ENCODE measurements around the gene TNS1.

The TNS1 gene

GRCh38 chr2:217827430-217828201 lies 175.2 kb downstream of the TNS1 start:
- peaks cover 37% of the 10 kb centered on the region for H3K36me3 ChIP-seq (ENCODE audit: insufficient read depth, low read length)
- no peak overlapping the region for H3K4me3 ChIP-seq (ENCODE audit: low read length)

GRCh38 chr2:217826991-217827390 lies 175.8 kb downstream of the TNS1 start:
- Histone ChIP-seq H3K4me1 (ENCODE audit: control insufficient read depth, insufficient read depth, low read length) (peaks cover 35% of the 10 kb centered on the region), H3K9me3 (replicated peaks; ENCODE audit: low read length) (no peaks in the 10 kb centered on the region), H3K4me2 (ENCODE audit: low read length) (peak overlapping the region; percentile 4), H3K9ac (ENCODE audit: low read depth, low read length) (peak overlapping the region; percentile 41), H3K4me3 (ENCODE audit: low read length) (no peak overlapping the region), H3K27me3 (ENCODE audit: control insufficient read depth, insufficient read depth, low read length) (no peaks in the 10 kb centered on the region), H3K36me3 (ENCODE audit: insufficient read depth, low read length) (peaks cover 32% of the 10 kb centered on the region)

More at GRCh38 chr2:217827430-217828201, 175.2 kb downstream of the TNS1 start:
- no peaks in the 10 kb centered on the region for H3K9me3 ChIP-seq (replicated peaks; ENCODE audit: low read length)
- peaks cover 30% of the 10 kb centered on the region for H3K4me1 ChIP-seq (ENCODE audit: control insufficient read depth, insufficient read depth, low read length)
- peak overlapping the region; percentile 4 for H3K4me2 ChIP-seq (ENCODE audit: low read length)
- H3K9ac ChIP-seq (ENCODE audit: low read depth, low read length): peak overlapping the region; percentile 41
- H3K27me3 ChIP-seq (ENCODE audit: control insufficient read depth, insufficient read depth, low read length): no peaks in the 10 kb centered on the region

DNA sequence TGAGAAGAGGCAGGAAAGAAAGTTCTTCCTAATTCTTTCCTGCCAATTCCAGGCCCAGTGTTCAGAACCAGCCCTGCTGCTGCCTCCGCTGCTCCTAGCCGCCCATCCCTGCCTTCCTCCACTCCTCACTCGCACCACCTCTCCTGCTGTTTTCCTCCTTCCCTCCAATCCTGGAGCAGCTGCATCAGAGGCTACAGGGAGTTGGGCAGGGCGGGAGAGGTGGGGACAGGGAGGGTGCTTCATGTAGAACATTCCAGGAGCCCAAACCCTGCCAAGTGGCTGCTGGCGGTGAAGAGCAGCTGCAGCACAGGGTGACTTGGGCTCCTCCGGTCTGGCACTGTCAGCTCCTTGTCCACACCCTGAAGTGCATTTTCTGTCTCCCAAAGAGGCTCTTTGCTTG lies 176.3 kb downstream of the TNS1 start:
- Histone ChIP-seq H3K9me3 (replicated peaks; ENCODE audit: low read length) (no peaks in the 10 kb centered on the region), H3K4me2 (ENCODE audit: low read length) (peak overlapping the region; percentile 4), H3K9ac (ENCODE audit: low read depth, low read length) (peak overlapping the region; percentile 41), H3K4me3 (ENCODE audit: low read length) (no peak overlapping the region), H3K27me3 (ENCODE audit: control insufficient read depth, insufficient read depth, low read length) (no peaks in the 10 kb centered on the region), H3K36me3 (ENCODE audit: insufficient read depth, low read length) (peaks cover 30% of the 10 kb centered on the region), H3K4me1 (ENCODE audit: control insufficient read depth, insufficient read depth, low read length) (peaks cover 37% of the 10 kb centered on the region)

GRCh38 chr2:217825469-217826235 lies 177.1 kb downstream of the TNS1 start:
- Histone ChIP-seq H3K4me3 (ENCODE audit: low read length) (no peak overlapping the region), H3K4me1 (ENCODE audit: control insufficient read depth, insufficient read depth, low read length) (peaks cover 37% of the 10 kb centered on the region), H3K27me3 (ENCODE audit: control insufficient read depth, insufficient read depth, low read length) (no peaks in the 10 kb centered on the region), H3K4me2 (ENCODE audit: low read length) (no peak overlapping the region), H3K9me3 (replicated peaks; ENCODE audit: low read length) (no peaks in the 10 kb centered on the region), H3K36me3 (ENCODE audit: insufficient read depth, low read length) (peaks cover 25% of the 10 kb centered on the region), H3K9ac (ENCODE audit: low read depth, low read length) (peak overlapping the region; percentile 41)

DNA sequence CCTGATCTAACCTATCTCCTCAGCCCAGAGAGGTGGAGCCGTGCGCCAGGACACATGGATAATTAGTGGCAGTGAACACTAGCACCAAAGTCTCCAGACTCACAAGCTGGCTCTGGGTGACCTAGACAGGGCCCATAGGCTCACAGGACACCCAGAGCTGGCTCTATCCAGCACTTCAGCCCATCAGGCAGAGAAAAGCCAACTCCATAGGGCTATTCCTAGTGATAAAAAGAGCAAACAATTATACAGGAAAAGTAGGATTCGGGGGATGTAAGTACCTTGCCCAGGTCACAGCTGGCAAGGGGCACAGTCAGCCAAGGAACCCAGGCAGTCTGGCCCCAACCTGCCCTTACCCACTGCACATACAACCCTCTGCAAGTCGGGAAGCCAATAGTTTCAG lies 178.6 kb downstream of the TNS1 start:
- Histone ChIP-seq H3K9ac (ENCODE audit: low read depth, low read length) (no peak overlapping the region), H3K4me1 (ENCODE audit: control insufficient read depth, insufficient read depth, low read length) (peaks cover 37% of the 10 kb centered on the region), H3K4me3 (ENCODE audit: low read length) (no peak overlapping the region), H3K27me3 (ENCODE audit: control insufficient read depth, insufficient read depth, low read length) (no peaks in the 10 kb centered on the region), H3K36me3 (ENCODE audit: insufficient read depth, low read length) (peaks cover 19% of the 10 kb centered on the region), H3K9me3 (replicated peaks; ENCODE audit: low read length) (no peaks in the 10 kb centered on the region), H3K4me2 (ENCODE audit: low read length) (no peak overlapping the region)

DNA sequence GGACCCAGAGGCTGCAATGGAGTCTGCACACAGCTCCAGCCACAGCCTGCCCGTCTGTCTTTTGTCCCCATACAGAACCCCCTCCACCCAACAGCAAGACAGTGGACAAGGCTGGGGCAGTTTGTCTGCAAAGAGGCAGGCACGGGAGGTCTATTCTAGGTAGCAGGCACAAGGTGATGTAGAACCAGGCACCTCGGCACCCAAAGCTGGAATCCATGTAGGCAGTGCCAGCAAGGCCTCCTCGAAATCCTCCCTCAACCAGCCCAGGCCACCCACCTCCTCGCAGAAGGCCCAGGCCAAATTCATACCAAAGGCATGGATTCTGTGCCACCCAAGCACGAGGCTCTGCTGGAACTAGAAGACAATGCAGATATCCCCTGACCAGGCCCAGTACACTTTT lies 179.2 kb downstream of the TNS1 start:
- no peak overlapping the region for H3K4me2 ChIP-seq (ENCODE audit: low read length)
- H3K9ac ChIP-seq (ENCODE audit: low read depth, low read length): no peak overlapping the region
- H3K27me3 ChIP-seq (ENCODE audit: control insufficient read depth, insufficient read depth, low read length): no peaks in the 10 kb centered on the region
- no peak overlapping the region for H3K4me3 ChIP-seq (ENCODE audit: low read length)
- H3K36me3 ChIP-seq (ENCODE audit: insufficient read depth, low read length): peaks cover 22% of the 10 kb centered on the region
- peaks cover 37% of the 10 kb centered on the region for H3K4me1 ChIP-seq (ENCODE audit: control insufficient read depth, insufficient read depth, low read length)
- no peaks in the 10 kb centered on the region for H3K9me3 ChIP-seq (replicated peaks; ENCODE audit: low read length)

- Histone ChIP-seq H3K9ac (ENCODE audit: low read depth, low read length) (no peak overlapping the region), H3K36me3 (ENCODE audit: insufficient read depth, low read length) (peaks cover 31% of the 10 kb centered on the region), H3K27me3 (ENCODE audit: control insufficient read depth, insufficient read depth, low read length) (no peaks in the 10 kb centered on the region), H3K4me3 (ENCODE audit: low read length) (no peak overlapping the region), H3K4me2 (ENCODE audit: low read length) (no peak overlapping the region), H3K9me3 (replicated peaks; ENCODE audit: low read length) (no peaks in the 10 kb centered on the region), H3K4me1 (ENCODE audit: control insufficient read depth, insufficient read depth, low read length) (peaks cover 27% of the 10 kb centered on the region)
Observed at GRCh38 chr2:217822296-217823252, 180.2 kb downstream of the TNS1 start.

DNA sequence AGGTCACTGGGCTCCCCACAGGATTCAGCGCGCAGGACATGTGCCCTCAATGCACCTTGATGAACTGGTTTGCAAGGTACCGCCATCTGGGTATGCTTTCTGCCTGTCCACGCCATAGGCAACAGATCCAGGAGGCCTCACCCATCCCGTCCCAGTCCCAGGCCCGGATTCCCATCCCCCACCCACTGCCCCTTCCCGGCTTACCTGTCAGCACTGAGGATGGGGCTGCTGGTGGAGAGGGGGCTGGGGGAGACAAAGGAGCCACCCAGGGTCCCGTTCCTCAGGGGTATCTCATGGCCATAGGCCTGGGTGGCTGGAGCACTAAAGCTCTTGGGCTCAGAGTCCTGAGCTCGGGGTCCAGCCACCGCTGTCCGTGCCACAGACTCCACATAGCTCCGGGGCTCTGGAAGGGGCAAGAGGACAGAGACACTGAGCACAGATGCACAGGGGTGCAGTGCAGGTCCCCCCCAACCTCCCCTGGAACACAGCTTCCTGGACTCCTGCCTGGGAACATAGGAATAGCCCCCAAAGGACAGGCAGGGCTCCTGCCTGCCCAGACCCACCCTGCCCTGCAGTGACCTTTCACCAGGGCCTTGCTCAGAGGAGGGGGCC lies 181.2 kb downstream of the TNS1 start:
- Histone ChIP-seq H3K4me1 (ENCODE audit: control insufficient read depth, insufficient read depth, low read length) (peaks cover 18% of the 10 kb centered on the region), H3K27me3 (ENCODE audit: control insufficient read depth, insufficient read depth, low read length) (no peaks in the 10 kb centered on the region), H3K9me3 (replicated peaks; ENCODE audit: low read length) (no peaks in the 10 kb centered on the region), H3K4me3 (ENCODE audit: low read length) (no peak overlapping the region), H3K4me2 (ENCODE audit: low read length) (no peak overlapping the region), H3K36me3 (ENCODE audit: insufficient read depth, low read length) (peaks cover 40% of the 10 kb centered on the region), H3K9ac (ENCODE audit: low read depth, low read length) (no peak overlapping the region)

DNA sequence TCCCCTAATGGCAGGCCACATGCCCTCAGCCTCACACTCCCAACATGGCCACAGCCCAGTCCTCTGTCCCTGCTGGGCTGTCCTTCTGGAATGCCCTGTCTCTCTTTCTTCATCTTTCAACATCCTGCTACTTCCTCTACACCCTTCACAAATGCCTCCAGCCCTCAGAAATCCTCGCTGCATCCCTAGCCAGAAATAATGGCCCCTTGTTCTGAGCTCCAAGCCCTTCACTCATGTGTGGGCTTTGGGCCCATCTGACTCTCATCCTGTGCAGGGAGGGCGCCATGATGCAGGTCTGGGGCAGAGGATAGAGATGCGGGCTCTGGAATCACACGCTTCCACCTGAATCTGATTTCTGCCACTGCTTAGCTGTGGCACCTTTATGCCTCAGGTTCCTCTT lies 181.9 kb downstream of the TNS1 start:
- H3K9ac ChIP-seq (ENCODE audit: low read depth, low read length): no peak overlapping the region
- peaks cover 10% of the 10 kb centered on the region for H3K4me1 ChIP-seq (ENCODE audit: control insufficient read depth, insufficient read depth, low read length)
- H3K9me3 ChIP-seq (replicated peaks; ENCODE audit: low read length): no peaks in the 10 kb centered on the region
- H3K4me3 ChIP-seq (ENCODE audit: low read length): no peak overlapping the region
- no peak overlapping the region for H3K4me2 ChIP-seq (ENCODE audit: low read length)
- H3K36me3 ChIP-seq (ENCODE audit: insufficient read depth, low read length): peaks cover 48% of the 10 kb centered on the region
- no peaks in the 10 kb centered on the region for H3K27me3 ChIP-seq (ENCODE audit: control insufficient read depth, insufficient read depth, low read length)

- H3K4me2 ChIP-seq (ENCODE audit: low read length): no peak overlapping the region
- H3K9me3 ChIP-seq (replicated peaks; ENCODE audit: low read length): no peaks in the 10 kb centered on the region
- peaks cover 53% of the 10 kb centered on the region for H3K36me3 ChIP-seq (ENCODE audit: insufficient read depth, low read length)
- H3K4me1 ChIP-seq (ENCODE audit: control insufficient read depth, insufficient read depth, low read length): peaks cover 10% of the 10 kb centered on the region
- no peaks in the 10 kb centered on the region for H3K27me3 ChIP-seq (ENCODE audit: control insufficient read depth, insufficient read depth, low read length)
- H3K4me3 ChIP-seq (ENCODE audit: low read length): no peak overlapping the region
- no peak overlapping the region for H3K9ac ChIP-seq (ENCODE audit: low read depth, low read length)
Observed at GRCh38 chr2:217820091-217820819, 182.5 kb downstream of the TNS1 start.
